Gastrocnemius medialis (tissue), 4 donors: ENCODE results near the gene BNC2. TPM values are rescaled to one million over a fixed set of nuclear protein-coding genes. Genes with fewer than 3 reads are reported as not detected.
A peak's percentile ranks its signal among the peaks of the same experiment; 100 is the strongest.

Experiments
- ATAC-seq, 2 donors: fragments of 150-250 bp; one replicate each; pipeline ENCODE4 v1.9.1; 2016
- DNase-seq, 2 donors: peaks; one replicate each; pipeline ENCODE4 v3.0.0-alpha.2; 2019
- H3K27ac ChIP-seq, 4 donors: fragments of 200-600 bp; sonication (generic); 1 replicate in 1 of 4; 2 replicates in 3 of 4; pipeline ENCODE4 v1.5.1; 2016 to 2018; ENCODE audit warnings: mild to moderate bottlenecking in 2 of 4, moderate library complexity in 1 of 4
- H3K27me3 ChIP-seq, 3 donors: fragments of 200-600 bp; sonication (generic) in 2 of 3; 1 replicate in 1 of 3; 2 replicates in 2 of 3; pipeline versions ENCODE4 v1.5.1 to v1.6.0; 2016 to 2019; ENCODE audit warnings: mild to moderate bottlenecking in 1 of 3, moderate library complexity in 1 of 3
- H3K36me3 ChIP-seq, 2 donors: fragments of 200-600 bp; sonication (generic) in 1 of 2; one replicate each; pipeline ENCODE4 v1.5.1; 2017 to 2018
- H3K4me1 ChIP-seq, 2 donors: fragments of 200-600 bp; sonication (generic) in 1 of 2; one replicate each; pipeline ENCODE4 v1.5.1; 2016 to 2017; ENCODE audit warnings: mild to moderate bottlenecking in 2 of 2
- H3K4me3 ChIP-seq, 4 donors: fragments of 200-600 bp; sonication (generic) in 3 of 4; 1 replicate in 1 of 4; 2 replicates in 3 of 4; pipeline ENCODE4 v1.5.1; 2016 to 2019; ENCODE audit warnings: mild to moderate bottlenecking in 2 of 4
- H3K9me3 ChIP-seq, 3 donors: fragments of 200-600 bp; sonication (generic) in 2 of 3; 1 replicate in 1 of 3; 2 replicates in 2 of 3; pipeline ENCODE4 v1.5.1; 2016 to 2019
- CTCF ChIP-seq, 5 experiments: fragments of 450-650 bp in 3 of 5; fragments of 200-600 bp in 2 of 5; sonication (generic) in 2 of 5; IDR thresholded peaks in 4 of 5; conservative IDR thresholded peaks in 1 of 5; 1 replicate in 4 of 5; 2 replicates in 1 of 5; pipeline ENCODE4 v1.5.1; 2016 to 2019; ENCODE audit warnings: antibody characterized with exemption in 5 of 5, mild to moderate bottlenecking in 3 of 5, moderate library complexity in 3 of 5
- POLR2A ChIP-seq, 2 donors: fragments of 450-650 bp; IDR thresholded peaks; one replicate each; pipeline ENCODE4 v1.6.1; 2017; ENCODE audit warnings: antibody characterized with exemption in 2 of 2, mild to moderate bottlenecking in 2 of 2, moderate library complexity in 2 of 2
- in situ Hi-C, 4 donors: fragments of 200-750 bp; cut with MboI; loops; one replicate each; pipeline versions ENCODE4 v1.15.0 to v1.8.0; 2017; ENCODE audit warnings: low sequenced_read_pairs in 4 of 4
- intact Hi-C: fragments of 100-400 bp; cut with DNase I; formaldehyde crosslinking; loops from one replicate; pipeline ENCODE4 v1.15.1; 2023; ENCODE audit warnings: low total_unique reads
- total RNA-seq, 4 donors: library from RNA; depleted of rRNA; stranded (reverse); fragments of >200 nt; gene quantifications; one replicate each; pipeline versions ENCODE4 v1.1.0 to v1.2.3, GENCODE V29; 2016

The BNC2 gene
- total RNA-seq, 4 donors from 2014 or later: 40.9 to 122 (median 68.7) TPM

DNA sequence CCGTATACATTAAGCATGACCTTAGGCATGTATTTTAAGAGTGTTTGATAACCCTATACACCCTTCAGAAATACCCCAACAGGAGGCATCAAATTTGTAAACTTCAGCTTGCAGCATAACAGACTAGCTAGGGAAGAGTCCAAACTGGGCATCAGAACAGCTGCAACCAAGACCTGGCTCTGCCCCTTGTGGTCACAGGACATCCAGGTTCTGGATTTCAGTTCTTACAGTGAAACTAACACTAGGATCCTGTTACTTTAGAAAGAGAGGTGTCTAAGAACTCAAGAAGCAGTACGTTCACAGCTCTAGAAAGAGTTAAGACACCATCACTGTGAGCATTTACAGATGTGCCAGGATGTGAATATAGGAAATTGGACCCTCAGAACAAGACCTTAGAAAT is 229.8 kb downstream of the BNC2 start:
- ATAC-seq (peak; percentile 96 to 100), DNase-seq (peak; percentile 19 to 67)
- intact Hi-C loops (loop anchor here (2.0 to 5.0 kb wide), 2 partner anchors 26 to 77 kb away; no protein-coding TSS in a partner anchor), in situ Hi-C loops (no loop called here)
- Histone ChIP-seq H3K36me3 (no peaks in the 10 kb centered on the region), H3K4me1 (peaks cover 7 to 10% of the 10 kb centered on the region in 2 donors), H3K27ac (peak overlapping the region in 3 of 4 donors; percentile 32 to 44 (median 38)), H3K9me3 (no peaks in the 10 kb centered on the region), H3K27me3 (no peaks in the 10 kb centered on the region), H3K4me3 (no peak overlapping the region)
- no peak for TF ChIP-seq POLR2A (IDR thresholded peaks at IDR 0.05)
- peak in 2 of 5 experiments; percentile 14 to 37 for TF ChIP-seq CTCF (IDR thresholded peaks at IDR 0.05 in 4 of 5, conservative IDR thresholded peaks at IDR 0.05 in 1 of 5)

DNA sequence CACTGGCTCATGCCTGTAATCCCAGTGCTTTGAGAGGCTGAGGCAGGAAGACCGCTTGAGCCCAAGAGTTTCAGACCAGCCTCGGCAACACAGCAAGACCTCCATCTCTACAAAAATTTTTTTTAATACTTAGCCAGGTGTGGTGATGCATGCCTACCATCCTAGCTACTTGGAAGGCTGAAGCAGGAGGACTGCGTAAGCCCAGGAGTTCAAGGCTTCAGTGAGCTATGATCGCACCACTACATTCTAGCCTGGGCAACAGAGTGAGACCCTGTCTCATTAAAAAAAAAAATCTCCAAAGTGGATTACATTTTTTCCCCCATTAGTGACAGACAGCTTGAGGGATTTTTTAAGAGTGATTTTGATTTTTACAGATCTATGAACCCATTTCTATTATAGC is 230.8 kb downstream of the BNC2 start:
- H3K9me3 ChIP-seq: no peaks in the 10 kb centered on the region
- no peak for ATAC-seq
- in situ Hi-C loops (no loop called here), intact Hi-C loops (loop anchor here (2.0 to 5.0 kb wide), 2 partner anchors 27 to 78 kb away; no protein-coding TSS in a partner anchor)
- H3K27me3 ChIP-seq: no peaks in the 10 kb centered on the region
- TF ChIP-seq POLR2A (IDR thresholded peaks at IDR 0.05) (no peak), CTCF (IDR thresholded peaks at IDR 0.05 in 4 of 5, conservative IDR thresholded peaks at IDR 0.05 in 1 of 5) (no peak)
- H3K27ac ChIP-seq: peak overlapping the region in 1 of 4 donors; percentile 38
- no peak overlapping the region for H3K4me3 ChIP-seq
- H3K36me3 ChIP-seq: no peaks in the 10 kb centered on the region
- H3K4me1 ChIP-seq: peaks cover 7 to 10% of the 10 kb centered on the region in 2 donors
- DNase-seq: no peak

DNA sequence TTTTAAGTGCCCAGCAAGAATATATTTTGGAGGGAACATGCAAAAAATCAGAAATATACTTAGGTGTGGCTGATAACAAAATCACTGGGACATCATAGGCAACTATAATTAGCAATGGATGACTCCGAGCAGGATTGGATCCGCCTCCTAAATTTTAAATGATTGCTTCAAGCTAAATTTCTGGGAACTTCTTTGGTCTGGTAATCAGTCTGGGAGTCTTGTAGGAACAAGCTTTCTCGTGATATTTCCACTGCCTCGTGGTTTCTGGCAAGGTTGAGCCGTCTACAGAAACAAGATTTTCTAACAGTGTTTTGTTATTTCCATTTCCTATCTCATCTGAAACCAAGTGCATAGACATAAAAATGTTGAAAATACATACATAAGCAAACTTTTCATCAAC is 232.6 kb downstream of the BNC2 start:
- no peaks in the 10 kb centered on the region for H3K36me3 ChIP-seq
- no peak overlapping the region for H3K27ac ChIP-seq
- DNase-seq (no peak), ATAC-seq (no peak)
- H3K4me1 ChIP-seq: peaks cover 7 to 10% of the 10 kb centered on the region in 2 donors
- in situ Hi-C loops: no loop called here
- no peak overlapping the region for H3K4me3 ChIP-seq
- intact Hi-C loops: no loop called here
- no peaks in the 10 kb centered on the region for H3K9me3 ChIP-seq
- no peak for TF ChIP-seq CTCF (IDR thresholded peaks at IDR 0.05 in 4 of 5, conservative IDR thresholded peaks at IDR 0.05 in 1 of 5)
- TF ChIP-seq POLR2A (IDR thresholded peaks at IDR 0.05): no peak
- no peaks in the 10 kb centered on the region for H3K27me3 ChIP-seq

GRCh38 chr9:16637218-16637617 is 233.3 kb downstream of the BNC2 start:
- in situ Hi-C loops: no loop called here

More at GRCh38 chr9:16637218-16637617, 233.3 kb downstream of the BNC2 start:
- intact Hi-C loops: no loop called here
- no peak for TF ChIP-seq POLR2A (IDR thresholded peaks at IDR 0.05)
- no peak for TF ChIP-seq CTCF (IDR thresholded peaks at IDR 0.05 in 4 of 5, conservative IDR thresholded peaks at IDR 0.05 in 1 of 5)
- Histone ChIP-seq H3K27me3 (no peaks in the 10 kb centered on the region), H3K4me1 (peaks cover 7 to 10% of the 10 kb centered on the region in 2 donors), H3K27ac (no peak overlapping the region), H3K4me3 (no peak overlapping the region), H3K36me3 (no peaks in the 10 kb centered on the region), H3K9me3 (no peaks in the 10 kb centered on the region)
- DNase-seq (no peak), ATAC-seq (no peak)
